GM12878 (cell line): ENCODE data around the gene MRPL55.

ENCODE experiments used
- CTCF ChIP-seq, 3 experiments: IDR thresholded peaks in 2 of 3; conservative IDR thresholded peaks in 1 of 3; 2 replicates each; pipeline ENCODE4 v1.5.1; 2011; ENCODE audit warnings: low read depth in 3 of 3, low read length in 3 of 3, mild to moderate bottlenecking in 3 of 3, control low read depth in 2 of 3, moderate library complexity in 2 of 3, inconsistent platforms in 1 of 3, mixed read lengths in 1 of 3; ENCODE audit not compliant: control insufficient read depth in 2 of 3, insufficient read depth in 1 of 3; ENCODE audit errors: extremely low read depth in 1 of 3
- EZH2 ChIP-seq: IDR thresholded peaks from 2 replicates; pipeline ENCODE4 v1.6.1; 2012; ENCODE audit warnings: low read depth, mild to moderate bottlenecking, control low read depth, inconsistent platforms, low read length, borderline replicate concordance; ENCODE audit not compliant: control insufficient read depth
- MEF2A ChIP-seq: IDR thresholded peaks from 2 replicates; pipeline ENCODE4 v1.6.1; 2011; ENCODE audit warnings: low read depth, mild to moderate bottlenecking, low read length, moderate library complexity; ENCODE audit not compliant: insufficient read depth
- NR2C1 ChIP-seq: fragments of 450-650 bp; IDR thresholded peaks from 2 replicates; pipeline ENCODE4 v1.6.1; 2017; ENCODE audit warnings: antibody characterized with exemption, mild to moderate bottlenecking, moderate library complexity
- POLR2A ChIP-seq: IDR thresholded peaks from 2 replicates; pipeline ENCODE4 v1.6.1; 2011; ENCODE audit warnings: low read depth, mild to moderate bottlenecking, low read length
- POLR2AphosphoS2 ChIP-seq: IDR thresholded peaks from 2 replicates; pipeline ENCODE4 v1.6.1; 2011; ENCODE audit warnings: low read depth, mild to moderate bottlenecking, low read length, improper control_type of control experiment, moderate library complexity
- SIN3A ChIP-seq: IDR thresholded peaks from 2 replicates; pipeline ENCODE4 v1.6.1; 2012; ENCODE audit warnings: low read depth, low read length, improper control_type of control experiment
- STAT3 ChIP-seq: IDR thresholded peaks from 2 replicates; pipeline ENCODE4 v1.6.1; 2011; ENCODE audit warnings: low read depth, low read length, improper control_type of control experiment

- TF ChIP-seq CTCF (IDR thresholded peaks at IDR 0.05 in 2 of 3, conservative IDR thresholded peaks at IDR 0.05 in 1 of 3; ENCODE audit: control insufficient read depth in 2 of 3, extremely low read depth in 1 of 3, insufficient read depth in 1 of 3, low read depth in 3 of 3, low read length in 3 of 3) = 0 out of 6 replicates have a peak, but pooled peaks of 1 of the 3 experiments have one; percentile 4
- TF ChIP-seq SIN3A = no peak
- no peak for TF ChIP-seq NR2C1
- TF ChIP-seq EZH2 = no peak
- TF ChIP-seq MEF2A = no peak
- no peak for TF ChIP-seq POLR2AphosphoS2
- no peak for TF ChIP-seq POLR2A
- TF ChIP-seq STAT3 = no peak
Measured at GRCh38 chr1:228090613-228091081, 18.5 kb downstream of the MRPL55 start.
